Glutamatergic neuron (in vitro differentiated cells): ENCODE data around the gene CCDC85B. TPM values are rescaled to one million over a fixed set of nuclear protein-coding genes. Genes with fewer than 3 reads are reported as not detected.

Experiments used
- DNase-seq: peaks from one replicate; pipeline ENCODE4 v3.0.0; 2022
- H3K27ac Mint-ChIP-seq: one replicate; pipeline ENCODE4 v1.8.0; 2020; ENCODE audit warnings: mild to moderate bottlenecking, mixed read lengths, inconsistent platforms; ENCODE audit not compliant: unreplicated experiment
- H3K27me3 Mint-ChIP-seq: one replicate; pipeline ENCODE4 v1.8.0; 2020; ENCODE audit warnings: mild to moderate bottlenecking, moderate library complexity, mixed read lengths, inconsistent platforms; ENCODE audit not compliant: unreplicated experiment
- H3K36me3 Mint-ChIP-seq: one replicate; pipeline ENCODE4 v1.8.0; 2020; ENCODE audit warnings: mild to moderate bottlenecking, mixed read lengths, inconsistent platforms; ENCODE audit not compliant: unreplicated experiment
- H3K4me1 Mint-ChIP-seq: one replicate; pipeline ENCODE4 v1.8.0; 2020; ENCODE audit warnings: mild to moderate bottlenecking, low read depth, mixed read lengths, inconsistent platforms; ENCODE audit not compliant: unreplicated experiment
- H3K4me3 Mint-ChIP-seq: one replicate; pipeline ENCODE4 v1.8.0; 2020; ENCODE audit warnings: mild to moderate bottlenecking, mixed read lengths, inconsistent platforms; ENCODE audit not compliant: unreplicated experiment
- H3K9me3 Mint-ChIP-seq: one replicate; pipeline ENCODE4 v1.8.0; 2020; ENCODE audit warnings: mild to moderate bottlenecking, moderate library complexity, mixed read lengths, inconsistent platforms; ENCODE audit not compliant: unreplicated experiment
- CTCF ChIP-seq: fragments of 200-600 bp; sonication (generic); IDR thresholded peaks from one replicate; pipeline ENCODE4 v1.5.0; 2021; ENCODE audit not compliant: partially characterized antibody, unreplicated experiment
- total RNA-seq: library from RNA; stranded (reverse); fragmentation: NEBNext Ultra II Directional; extraction: Animal tissue kit (Norgen Biotek cat#: 25700); gene quantifications from one replicate; pipeline ENCODE4 v1.2.1, GENCODE V29; 2021; ENCODE audit not compliant: unreplicated experiment

The CCDC85B gene
- total RNA-seq, 1 donor from 2014 or later, result 23.6 TPM

GRCh38 chr11:65863889-65864705, 26.4 kb upstream of the CCDC85B start:
- Mint-ChIP-seq H3K36me3 (peaks cover 4% of the 10 kb centered on the region), H3K9me3 (peaks cover 17% of the 10 kb centered on the region), H3K4me1 (peaks cover 7% of the 10 kb centered on the region), H3K4me3 (peak overlapping the region; percentile 49), H3K27me3 (peaks cover 31% of the 10 kb centered on the region), H3K27ac (no peak overlapping the region)
- no peak for DNase-seq
- no peak for TF ChIP-seq CTCF

- H3K27ac Mint-ChIP-seq, result no peak overlapping the region
- H3K36me3 Mint-ChIP-seq, result peaks cover 4% of the 10 kb centered on the region
- peaks cover 15% of the 10 kb centered on the region for H3K4me1 Mint-ChIP-seq
- peak overlapping the region; percentile 11 for H3K4me3 Mint-ChIP-seq
- DNase-seq, result no peak
- peaks cover 27% of the 10 kb centered on the region for H3K27me3 Mint-ChIP-seq
- H3K9me3 Mint-ChIP-seq, result peaks cover 13% of the 10 kb centered on the region
- no peak for TF ChIP-seq CTCF
Observed at GRCh38 chr11:65864706-65865471, 25.6 kb upstream of the CCDC85B start.

GRCh38 chr11:65865550-65866172, 24.8 kb upstream of the CCDC85B start:
- no peak for DNase-seq
- Mint-ChIP-seq H3K27me3 (peaks cover 25% of the 10 kb centered on the region), H3K36me3 (peaks cover 4% of the 10 kb centered on the region), H3K4me3 (no peak overlapping the region), H3K4me1 (peaks cover 20% of the 10 kb centered on the region), H3K27ac (no peak overlapping the region), H3K9me3 (peaks cover 13% of the 10 kb centered on the region)
- no peak for TF ChIP-seq CTCF

GRCh38 chr11:65866509-65867283, 23.8 kb upstream of the CCDC85B start:
- H3K27me3 Mint-ChIP-seq, result peaks cover 22% of the 10 kb centered on the region

More at GRCh38 chr11:65866509-65867283, 23.8 kb upstream of the CCDC85B start:
- no peak for TF ChIP-seq CTCF
- Mint-ChIP-seq H3K9me3 (peaks cover 10% of the 10 kb centered on the region), H3K27ac (no peak overlapping the region), H3K36me3 (peaks cover 4% of the 10 kb centered on the region), H3K4me1 (peaks cover 23% of the 10 kb centered on the region), H3K4me3 (no peak overlapping the region)
- DNase-seq, result no peak
